ENCODE results near the gene SEPHS1.

Gene SEPHS1

GRCh38 chr10:13322615-13323148 lies 25.4 kb downstream of the SEPHS1 start:
- no peak overlapping the region for H3K27ac ChIP-seq (ENCODE audit: extremely low read depth, low read depth, low read length)
- H3K9me3 ChIP-seq (ENCODE audit: control insufficient read depth, insufficient read depth, low read depth, low read length), result no peaks in the 10 kb centered on the region

GRCh38 chr10:13321576-13321975 lies 26.5 kb downstream of the SEPHS1 start:
- Histone ChIP-seq H3K36me3 (ENCODE audit: control insufficient read depth in 2 of 2, insufficient read depth in 1 of 2, low read length in 2 of 2) (peaks cover 61 to 77% of the 10 kb centered on the region in 2 experiments), H3K27ac (ENCODE audit: extremely low read depth, low read depth, low read length) (no peak overlapping the region), H3K4me1 (ENCODE audit: control insufficient read depth, insufficient read depth, low read length) (no peaks in the 10 kb centered on the region), H3K4me3 (ENCODE audit: low read depth, low read length) (no peak overlapping the region), H3K9me3 (ENCODE audit: control insufficient read depth, insufficient read depth, low read depth, low read length) (no peaks in the 10 kb centered on the region)
- no peak for TF ChIP-seq ZNF530 (tag by site-specific recombination; IDR thresholded peaks at IDR 0.05; ENCODE audit: low read depth)
- TF ChIP-seq ZNF549 (tag by site-specific recombination; IDR thresholded peaks at IDR 0.05), result no peak
- peak; percentile 15; the same call in 1 of the 2 replicates for TF ChIP-seq PRDM1 (tag by site-specific recombination; IDR thresholded peaks at IDR 0.05)
- no peak for TF ChIP-seq GLIS1 (tag by site-specific recombination; IDR thresholded peaks at IDR 0.05)
- no peak for TF ChIP-seq ZNF585B (tag by site-specific recombination; IDR thresholded peaks at IDR 0.05)
- ChIA-PET CTCF (no interaction called here), POLR2A (no interaction called here)

More at GRCh38 chr10:13322615-13323148, 25.4 kb downstream of the SEPHS1 start:
- Histone ChIP-seq H3K4me3 (ENCODE audit: low read depth, low read length) (no peak overlapping the region), H3K36me3 (ENCODE audit: control insufficient read depth in 2 of 2, insufficient read depth in 1 of 2, low read length in 2 of 2) (peaks cover 72 to 82% of the 10 kb centered on the region in 2 experiments), H3K4me1 (ENCODE audit: control insufficient read depth, insufficient read depth, low read length) (no peaks in the 10 kb centered on the region)
- TF ChIP-seq ZNF24 (tag by site-specific recombination; IDR thresholded peaks at IDR 0.05), result no peak
- TF ChIP-seq ZNF473 (tag by site-specific recombination; IDR thresholded peaks at IDR 0.05), result no peak
- TF ChIP-seq PBX3 (CRISPR knock-in tag; IDR thresholded peaks at IDR 0.05), result no peak
- TF ChIP-seq ZNF266 (tag by site-specific recombination; IDR thresholded peaks at IDR 0.05; ENCODE audit: low read depth), result no peak
- no peak for TF ChIP-seq ZFP3 (tag by site-specific recombination; IDR thresholded peaks at IDR 0.05; ENCODE audit: low read depth)
- no peak for TF ChIP-seq ZNF362 (tag by site-specific recombination; IDR thresholded peaks at IDR 0.05)
- TF ChIP-seq ZNF146 (tag by site-specific recombination; IDR thresholded peaks at IDR 0.05), result no peak
- TF ChIP-seq, protein P1, sequence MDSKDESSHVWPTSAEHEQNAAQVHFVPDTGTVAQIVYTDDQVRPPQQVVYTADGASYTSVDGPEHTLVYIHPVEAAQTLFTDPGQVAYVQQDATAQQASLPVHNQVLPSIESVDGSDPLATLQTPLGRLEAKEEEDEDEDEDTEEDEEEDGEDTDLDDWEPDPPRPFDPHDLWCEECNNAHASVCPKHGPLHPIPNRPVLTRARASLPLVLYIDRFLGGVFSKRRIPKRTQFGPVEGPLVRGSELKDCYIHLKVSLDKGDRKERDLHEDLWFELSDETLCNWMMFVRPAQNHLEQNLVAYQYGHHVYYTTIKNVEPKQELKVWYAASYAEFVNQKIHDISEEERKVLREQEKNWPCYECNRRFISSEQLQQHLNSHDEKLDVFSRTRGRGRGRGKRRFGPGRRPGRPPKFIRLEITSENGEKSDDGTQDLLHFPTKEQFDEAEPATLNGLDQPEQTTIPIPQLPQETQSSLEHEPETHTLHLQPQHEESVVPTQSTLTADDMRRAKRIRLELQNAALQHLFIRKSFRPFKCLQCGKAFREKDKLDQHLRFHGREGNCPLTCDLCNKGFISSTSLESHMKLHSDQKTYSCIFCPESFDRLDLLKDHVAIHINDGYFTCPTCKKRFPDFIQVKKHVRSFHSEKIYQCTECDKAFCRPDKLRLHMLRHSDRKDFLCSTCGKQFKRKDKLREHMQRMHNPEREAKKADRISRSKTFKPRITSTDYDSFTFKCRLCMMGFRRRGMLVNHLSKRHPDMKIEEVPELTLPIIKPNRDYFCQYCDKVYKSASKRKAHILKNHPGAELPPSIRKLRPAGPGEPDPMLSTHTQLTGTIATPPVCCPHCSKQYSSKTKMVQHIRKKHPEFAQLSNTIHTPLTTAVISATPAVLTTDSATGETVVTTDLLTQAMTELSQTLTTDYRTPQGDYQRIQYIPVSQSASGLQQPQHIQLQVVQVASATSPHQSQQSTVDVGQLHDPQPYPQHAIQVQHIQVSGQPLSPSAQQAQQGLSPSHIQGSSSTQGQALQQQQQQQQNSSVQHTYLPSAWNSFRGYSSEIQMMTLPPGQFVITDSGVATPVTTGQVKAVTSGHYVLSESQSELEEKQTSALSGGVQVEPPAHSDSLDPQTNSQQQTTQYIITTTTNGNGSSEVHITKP (tag by site-specific recombination; IDR thresholded peaks at IDR 0.05), result no peak
- TF ChIP-seq TRIM28 (IDR thresholded peaks at IDR 0.05; ENCODE audit: borderline replicate concordance, low read length), result no peak
- TF ChIP-seq ZNF600 (tag by site-specific recombination; IDR thresholded peaks at IDR 0.05), result no peak
- no peak for TF ChIP-seq ZNF549 (tag by site-specific recombination; IDR thresholded peaks at IDR 0.05)
- no peak for TF ChIP-seq OSR2 (tag by site-specific recombination; IDR thresholded peaks at IDR 0.05)
- no peak for TF ChIP-seq KLF8 (tag by site-specific recombination; IDR thresholded peaks at IDR 0.05)
- no peak for TF ChIP-seq ZNF837 (tag by site-specific recombination; IDR thresholded peaks at IDR 0.05)
- no peak for TF ChIP-seq ZNF791 (tag by site-specific recombination; IDR thresholded peaks at IDR 0.05)
- TF ChIP-seq ZNF677 (tag by site-specific recombination; IDR thresholded peaks at IDR 0.05), result no peak
- TF ChIP-seq, protein P2, sequence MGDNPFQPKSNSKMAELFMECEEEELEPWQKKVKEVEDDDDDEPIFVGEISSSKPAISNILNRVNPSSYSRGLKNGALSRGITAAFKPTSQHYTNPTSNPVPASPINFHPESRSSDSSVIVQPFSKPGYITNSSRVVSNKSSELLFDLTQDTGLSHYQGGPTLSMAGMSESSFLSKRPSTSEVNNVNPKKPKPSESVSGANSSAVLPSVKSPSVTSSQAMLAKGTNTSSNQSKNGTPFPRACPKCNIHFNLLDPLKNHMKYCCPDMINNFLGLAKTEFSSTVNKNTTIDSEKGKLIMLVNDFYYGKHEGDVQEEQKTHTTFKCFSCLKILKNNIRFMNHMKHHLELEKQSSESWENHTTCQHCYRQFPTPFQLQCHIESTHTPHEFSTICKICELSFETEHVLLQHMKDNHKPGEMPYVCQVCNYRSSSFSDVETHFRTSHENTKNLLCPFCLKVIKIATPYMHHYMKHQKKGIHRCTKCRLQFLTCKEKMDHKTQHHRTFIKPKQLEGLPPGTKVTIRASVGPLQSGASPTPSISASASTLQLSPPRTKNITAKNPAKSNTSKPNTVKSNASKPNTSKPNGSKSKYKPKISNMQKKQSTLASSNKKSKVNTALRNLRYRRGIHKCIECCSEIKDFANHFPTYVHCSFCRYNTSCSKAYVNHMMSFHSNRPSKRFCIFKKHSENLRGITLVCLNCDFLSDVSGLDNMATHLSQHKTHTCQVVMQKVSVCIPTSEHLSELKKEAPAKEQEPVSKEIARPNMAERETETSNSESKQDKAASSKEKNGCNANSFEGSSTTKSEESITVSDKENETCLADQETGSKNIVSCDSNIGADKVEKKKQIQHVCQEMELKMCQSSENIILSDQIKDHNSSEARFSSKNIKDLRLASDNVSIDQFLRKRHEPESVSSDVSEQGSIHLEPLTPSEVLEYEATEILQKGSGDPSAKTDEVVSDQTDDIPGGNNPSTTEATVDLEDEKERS (tag by site-specific recombination; IDR thresholded peaks at IDR 0.05), result no peak
- TF ChIP-seq ZXDB (tag by site-specific recombination; IDR thresholded peaks at IDR 0.05), result no peak
- TF ChIP-seq ZNF830 (tag by site-specific recombination; IDR thresholded peaks at IDR 0.05; ENCODE audit: low read depth), result no peak
- CTCF ChIA-PET, result no interaction called here
- POLR2A ChIA-PET, result no interaction called here

Measured in HEK293 (cell line).